ENCODE measurements around the gene ROR2.

DNA sequence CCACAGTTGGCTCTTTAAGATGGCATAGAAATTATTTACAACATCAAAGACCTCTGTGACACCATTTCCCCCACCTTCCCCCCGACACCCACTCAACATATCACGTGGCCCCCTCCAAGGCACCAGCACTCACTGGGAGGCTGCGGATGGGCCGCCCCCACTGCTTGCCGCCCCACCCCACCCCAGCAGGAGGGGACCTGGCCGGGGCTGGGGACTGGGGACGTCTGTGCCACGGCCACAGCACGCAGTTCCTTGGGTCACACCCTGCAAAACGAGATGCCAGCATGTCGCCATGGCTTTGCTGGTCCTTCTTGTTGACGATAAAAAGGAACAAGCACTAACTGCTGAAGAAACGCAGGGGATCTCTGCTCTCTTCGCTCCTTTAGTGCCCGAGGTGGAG, 269.0 kb downstream of the ROR2 start:
- no peak for TF ChIP-seq POLR2A (IDR thresholded peaks at IDR 0.05; ENCODE audit: low read depth, low read length)
- no peak for TF ChIP-seq POLR2AphosphoS5 (IDR thresholded peaks at IDR 0.05; ENCODE audit: low read depth, low read length)
- no peak for TF ChIP-seq SPI1 (IDR thresholded peaks at IDR 0.05; ENCODE audit: low read depth, low read length)
- no peak for TF ChIP-seq PAX5 (IDR thresholded peaks at IDR 0.05; ENCODE audit: insufficient read depth, low read length, severe bottlenecking)
- TF ChIP-seq TAF1 (IDR thresholded peaks at IDR 0.05; ENCODE audit: low read depth, low read length), result no peak
- TF ChIP-seq POU2F2 (IDR thresholded peaks at IDR 0.05; ENCODE audit: low read depth, low read length), result no peak
